SK-N-SH (cell line): ENCODE results near the gene HSFX3. TPM values are rescaled to one million over a fixed set of nuclear protein-coding genes. Genes with fewer than 3 reads are reported as not detected.
"Not testable (repeated sequence)": the region's sequence is repeated elsewhere in the genome, so short reads cannot be mapped to it uniquely, and the experiment has no call there.

Experiments used
- CTCF ChIA-PET: fragments of 300-600, 350-600 bp; formaldehyde crosslinking; extraction: SDS; loops from one replicate; lab custom pipeline; 2021; lab: Yijun Ruan, JAX
- POLR2A ChIA-PET: fragments of 350-600 bp; sonication (Branson Sonifier 250); formaldehyde crosslinking; extraction: SDS; loops from one replicate; lab custom pipeline; 2020; ENCODE audit warnings: antibody characterized with exemption, inconsistent platforms; lab: Yijun Ruan, JAX
- DNase-seq: peaks from one replicate; pipeline ENCODE4 v3.0.0; 2012
- H2AFZ ChIP-seq: fragments of 200-600 bp; sonication (generic); 2 replicates; pipeline ENCODE4 v1.8.1; 2016; ENCODE audit warnings: antibody characterized with exemption, mild to moderate bottlenecking, low read depth
- H3F3A ChIP-seq: fragments of 200-600 bp; sonication (generic); replicated peaks from 2 replicates; pipeline ENCODE3; 2016; ENCODE audit warnings: antibody characterized with exemption, mild to moderate bottlenecking; ENCODE audit not compliant: insufficient read depth
- H3K27ac ChIP-seq, 2 experiments: fragments of 200-500 bp in 1 of 2; fragments of 200-600 bp in 1 of 2; sonication (Bioruptor generic) in 1 of 2; sonication (generic), shearing (Covaris generic) in 1 of 2; 2 replicates each; pipeline versions ENCODE4 v1.5.1 to v1.6.1; 2014 to 2016; ENCODE audit warnings: low read depth in 2 of 2, inconsistent platforms in 1 of 2, low read length in 1 of 2, mild to moderate bottlenecking in 1 of 2, mixed read lengths in 1 of 2
- H3K27me3 ChIP-seq: fragments of 200-600 bp; sonication (generic), shearing (Covaris generic); 2 replicates; pipeline ENCODE4 v1.6.1; 2016; ENCODE audit warnings: mixed run types; ENCODE audit not compliant: insufficient read depth
- H3K36me3 ChIP-seq, 2 experiments: fragments of 200-500 bp in 1 of 2; fragments of 200-600 bp in 1 of 2; sonication (Bioruptor generic) in 1 of 2; sonication (generic) in 1 of 2; replicated peaks in 1 of 2; 2 replicates each; pipeline versions ENCODE3 to v1.5.1; 2014 to 2016; ENCODE audit warnings: low read length in 1 of 2, mild to moderate bottlenecking in 1 of 2; ENCODE audit not compliant: insufficient read depth in 2 of 2, control insufficient read depth in 1 of 2
- H3K4me1 ChIP-seq, 2 experiments: fragments of 200-500 bp in 1 of 2; fragments of 200-600 bp in 1 of 2; sonication (Bioruptor generic) in 1 of 2; sonication (generic), shearing (Covaris generic) in 1 of 2; 2 replicates each; pipeline versions ENCODE4 v1.5.1 to v1.6.1; 2014 to 2016; ENCODE audit warnings: low read depth in 1 of 2, low read length in 1 of 2, mixed run types in 1 of 2; ENCODE audit not compliant: insufficient read depth in 2 of 2, control insufficient read depth in 1 of 2
- H3K4me2 ChIP-seq: fragments of 200-600 bp; sonication (generic), shearing (Covaris generic); 2 replicates; pipeline ENCODE4 v1.6.1; 2017; ENCODE audit warnings: mixed run types
- H3K4me3 ChIP-seq, 2 experiments: fragments of 200-500 bp in 1 of 2; fragments of 200-600 bp in 1 of 2; sonication (Bioruptor generic) in 1 of 2; sonication (generic), shearing (Covaris generic) in 1 of 2; 2 replicates each; pipeline versions ENCODE4 v1.5.1 to v1.8.1; 2014 to 2016; ENCODE audit warnings: low read depth in 2 of 2, inconsistent platforms in 1 of 2, low read length in 1 of 2, mild to moderate bottlenecking in 1 of 2, mixed read lengths in 1 of 2, moderate library complexity in 1 of 2
- H3K79me2 ChIP-seq: fragments of 200-600 bp; sonication (generic); 2 replicates; pipeline ENCODE4 v1.8.1; 2017; ENCODE audit warnings: mild to moderate bottlenecking; ENCODE audit not compliant: insufficient read depth
- H3K9ac ChIP-seq: fragments of 200-600 bp; sonication (generic); 2 replicates; pipeline ENCODE4 v1.6.1; 2017; ENCODE audit warnings: mixed run types
- H3K9me2 ChIP-seq: fragments of 200-600 bp; sonication (generic); 2 replicates; pipeline ENCODE4 v1.6.1; 2017; ENCODE audit warnings: mixed run types
- H3K9me3 ChIP-seq: fragments of 200-600 bp; sonication (generic); 2 replicates; pipeline ENCODE4 v1.6.1; 2017; ENCODE audit warnings: mixed run types, mild to moderate bottlenecking, moderate library complexity
- H4K20me1 ChIP-seq: fragments of 200-600 bp; sonication (generic); 2 replicates; pipeline ENCODE4 v1.6.1; 2017; ENCODE audit warnings: mild to moderate bottlenecking, mixed run types; ENCODE audit not compliant: insufficient read depth
- ELF1 ChIP-seq: IDR thresholded peaks from 2 replicates; pipeline ENCODE4 v1.4.0; 2012
- GABPA ChIP-seq: IDR thresholded peaks from 2 replicates; pipeline ENCODE4 v1.4.0; 2012; ENCODE audit warnings: low read depth, mild to moderate bottlenecking
- GATA2 ChIP-seq: sonication (generic); formaldehyde crosslinking; IDR thresholded peaks from 2 replicates; pipeline ENCODE4 v1.5.0; 2020; ENCODE audit warnings: mild to moderate bottlenecking, missing genetic modification reagents
- RAD21 ChIP-seq: IDR thresholded peaks from 2 replicates; pipeline ENCODE4 v1.6.1; 2012; ENCODE audit warnings: mild to moderate bottlenecking, low read length
- RCOR1 ChIP-seq: fragments of 150-350 bp; IDR thresholded peaks from 2 replicates; pipeline ENCODE4 v1.6.1; 2017; ENCODE audit warnings: antibody characterized with exemption, low read length
- TAF1 ChIP-seq: IDR thresholded peaks from 2 replicates; pipeline ENCODE4 v1.6.1; 2012; ENCODE audit warnings: low read depth, mild to moderate bottlenecking, low read length, moderate library complexity, borderline replicate concordance
- TCF12 ChIP-seq: IDR thresholded peaks from 2 replicates; pipeline ENCODE4 v1.4.0; 2012
- TEAD4 ChIP-seq: IDR thresholded peaks from 2 replicates; pipeline ENCODE4 v1.4.0; 2012; ENCODE audit warnings: mild to moderate bottlenecking, borderline replicate concordance; ENCODE audit not compliant: insufficient read depth
- WGBS: methylation state at CpG from one replicate; pipeline ENCODE4 v1.1.6; 2017; ENCODE audit warnings: low lambda C conversion rate; 5-methylcytosine and 5-hydroxymethylcytosine counted together
- polyA plus RNA-seq, 3 experiments: library from polyadenylated mRNA; depleted of rRNA; stranded (reverse); fragments of >200 nt; gene quantifications; 2 replicates each; pipeline ENCODE4 v1.2.3, GENCODE V29; 2012
- TF ChIP-seq, protein P1 (sequence below): IDR thresholded peaks from 2 replicates; pipeline ENCODE4 v1.4.0; 2012; ENCODE audit warnings: low read depth, borderline replicate concordance
- TF ChIP-seq, protein P2 (sequence below): fragments of 150-350 bp; IDR thresholded peaks from 2 replicates; pipeline ENCODE4 v1.6.1; 2016; ENCODE audit warnings: mild to moderate bottlenecking, low read depth, low read length

HSFX3 gene
- polyA plus RNA-seq, 1 of the 3 experiments (the other 2 are of a cell fraction), result not detected

DNA sequence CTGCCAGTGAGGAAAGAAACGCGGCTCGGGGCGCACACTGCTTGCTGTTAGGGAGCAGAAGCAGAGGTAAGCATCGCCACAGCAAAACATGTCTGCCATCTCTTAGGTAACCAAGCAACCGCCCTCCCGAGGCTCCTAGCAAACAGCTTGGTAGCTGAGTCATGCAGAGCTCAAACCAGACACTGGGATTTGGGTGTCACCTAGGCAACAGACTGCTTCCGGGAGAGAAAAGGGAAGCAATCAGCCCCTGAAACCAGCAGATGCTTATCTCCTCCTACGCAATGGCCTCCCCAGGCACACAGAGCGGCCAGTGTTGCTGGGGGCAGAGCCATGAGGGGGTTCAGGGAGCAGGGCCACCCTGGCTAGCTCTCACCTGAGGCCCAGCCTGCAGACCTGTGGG lies 46.3 kb downstream of the HSFX3 start:
- DNase-seq, result peak; percentile 42
- Histone ChIP-seq H3K9ac (peak overlapping the region; percentile 85), H3K79me2 (peaks cover 24% of the 10 kb centered on the region), H3K4me1 (peaks cover 0 to 10% of the 10 kb centered on the region in 2 experiments; a peak in 1 of 4 replicates), H3K4me3 (peak overlapping the region; percentile 36 to 71; a peak in 3 of 4 replicates), H3K36me3 (peaks cover 17 to 22% of the 10 kb centered on the region in 2 experiments), H3K4me2 (peak overlapping the region; percentile 80; the same call in 1 of the 2 replicates)
- ChIA-PET CTCF (interaction anchor here (1.2 to 2.2 kb wide), 3 partner anchors 9 to 36 kb away, joined by 3 to 5 read pairs (median 5); no protein-coding TSS in a partner anchor), POLR2A (interaction anchor here (2.7 kb wide), 1 partner anchor 37 kb away, joined by 18 read pairs; the partner anchor contains the start of gene EOLA1)
- no CpG with 5 or more reads among the region's 10 CpGs for WGBS
- H3K9me3 ChIP-seq, H2AFZ ChIP-seq, H3K9me2 ChIP-seq, H4K20me1 ChIP-seq, H3F3A ChIP-seq, H3K27me3 ChIP-seq: not testable (repeated sequence)
- TF ChIP-seq GABPA (peak; percentile 62), GATA2 (CRISPR knock-in tag) (peak; percentile 72)
- TF ChIP-seq, all 33 proteins: peak for 2; not testable (repeated sequence) for 31
- peak overlapping the region; percentile 74 to 88 for H3K27ac ChIP-seq

DNA sequence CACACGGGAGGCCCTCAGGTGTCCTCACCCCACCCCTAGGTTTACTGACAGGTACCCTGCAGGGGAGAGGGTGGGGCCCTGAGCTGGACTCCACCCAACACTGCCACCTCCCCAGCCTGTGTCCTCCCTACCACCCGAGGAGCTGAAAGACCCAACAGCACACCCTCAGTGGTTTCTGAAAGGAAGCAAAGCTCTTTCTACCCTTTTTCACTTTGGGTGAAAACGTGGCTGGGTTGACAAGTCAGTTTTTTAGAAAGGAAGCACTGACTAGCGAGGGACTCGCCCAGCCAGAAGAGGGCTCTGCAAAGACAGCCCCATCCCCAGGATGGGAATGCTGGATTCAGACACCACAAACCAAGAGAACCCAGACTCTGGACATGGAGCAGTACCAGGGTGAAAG lies 46.8 kb downstream of the HSFX3 start:
- H3K9me3 ChIP-seq, H2AFZ ChIP-seq, POLR2A ChIA-PET, DNase-seq, H3K9me2 ChIP-seq, H4K20me1 ChIP-seq, H3K27me3 ChIP-seq, H3F3A ChIP-seq, H3K4me3 ChIP-seq: not testable (repeated sequence)
- H3K27ac ChIP-seq, result peak overlapping the region in 1 of 2 experiments; percentile 55; a peak in 3 of 4 replicates
- peak overlapping the region; percentile 42; the same call in 1 of the 2 replicates for H3K4me2 ChIP-seq
- H3K4me1 ChIP-seq, result peaks cover 0 to 10% of the 10 kb centered on the region in 2 experiments; a peak in 1 of 4 replicates
- CTCF ChIA-PET, result interaction anchor here (1.2 kb wide), 1 partner anchor 9 kb away, joined by 3 read pairs; no protein-coding TSS in a partner anchor
- 38% methylated on average over 5 of the region's 5 CpGs for WGBS
- H3K36me3 ChIP-seq, result peaks cover 21 to 28% of the 10 kb centered on the region in 2 experiments
- H3K79me2 ChIP-seq, result peaks cover 24% of the 10 kb centered on the region
- peak overlapping the region; percentile 45 for H3K9ac ChIP-seq

DNA sequence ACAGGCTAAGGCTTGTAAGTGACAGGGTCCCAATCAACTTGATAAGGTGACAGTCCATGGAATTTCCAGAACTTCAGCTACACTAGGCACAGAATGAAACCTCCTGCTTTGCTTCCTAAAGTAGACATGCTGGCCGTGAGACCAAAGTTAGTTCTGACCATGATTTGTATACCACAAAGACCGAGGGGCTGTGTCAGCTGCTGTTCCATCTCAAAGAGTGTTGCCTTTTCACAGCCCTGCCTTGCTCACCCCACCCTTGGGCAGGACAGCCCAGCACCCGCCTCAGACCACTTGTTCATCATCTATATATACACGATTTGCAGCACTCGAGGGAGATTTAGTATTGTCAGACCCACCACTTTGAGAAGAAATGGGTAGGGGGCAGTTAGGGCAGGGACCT lies 50.0 kb downstream of the HSFX3 start:
- Histone ChIP-seq H3K4me3 (no peak overlapping the region), H3K27ac (no peak overlapping the region), H3K9ac (no peak overlapping the region), H3K9me2 (no peaks in the 10 kb centered on the region), H3K4me2 (no peak overlapping the region), H3K27me3 (no peaks in the 10 kb centered on the region), H3K9me3 (no peaks in the 10 kb centered on the region), H3K36me3 (peaks cover 35 to 54% of the 10 kb centered on the region in 2 experiments), H3F3A (no peaks in the 10 kb centered on the region), H4K20me1 (no peaks in the 10 kb centered on the region; the same call in 1 of the 2 replicates), H3K79me2 (peaks cover 24% of the 10 kb centered on the region), H2AFZ (no peak overlapping the region), H3K4me1 (peaks cover 0 to 8% of the 10 kb centered on the region in 2 experiments; a peak in 1 of 4 replicates)
- DNase-seq, result no peak
- WGBS, result 51% methylated on average over 5 of the region's 5 CpGs
- TF ChIP-seq TEAD4 (no peak), RAD21 (no peak)
- POLR2A ChIA-PET, result no interaction called here
- CTCF ChIA-PET, result interaction anchor here (0.9 to 2.2 kb wide), 2 partner anchors 13 to 29 kb away, joined by 3 to 7 read pairs; no protein-coding TSS in a partner anchor

DNA sequence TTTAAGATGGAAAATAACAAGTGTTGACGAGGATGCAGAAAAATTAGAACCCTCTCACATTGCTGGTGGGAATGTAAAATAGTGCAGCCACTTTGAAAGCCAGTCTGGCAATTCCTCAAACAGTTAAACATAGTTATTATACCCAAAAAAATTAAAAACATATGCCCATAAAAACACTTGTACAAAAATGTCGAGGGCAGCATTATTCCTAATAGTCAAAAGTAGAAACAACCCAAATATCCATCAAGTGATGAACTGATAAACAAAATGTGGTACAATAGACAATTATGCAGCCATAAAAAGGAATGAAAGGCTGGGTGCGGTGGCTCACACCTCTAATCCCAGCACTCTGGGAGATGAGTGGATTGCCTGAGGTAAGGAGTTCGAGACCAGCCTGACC lies 51.0 kb downstream of the HSFX3 start:
- WGBS, result 55% methylated on average over 4 of the region's 4 CpGs
- H3K4me1 ChIP-seq, result peaks cover 0 to 8% of the 10 kb centered on the region in 2 experiments; a peak in 1 of 4 replicates
- TF ChIP-seq ELF1 (no peak), RCOR1 (no peak), TAF1 (no peak), TCF12 (no peak)
- TF ChIP-seq, protein P1, sequence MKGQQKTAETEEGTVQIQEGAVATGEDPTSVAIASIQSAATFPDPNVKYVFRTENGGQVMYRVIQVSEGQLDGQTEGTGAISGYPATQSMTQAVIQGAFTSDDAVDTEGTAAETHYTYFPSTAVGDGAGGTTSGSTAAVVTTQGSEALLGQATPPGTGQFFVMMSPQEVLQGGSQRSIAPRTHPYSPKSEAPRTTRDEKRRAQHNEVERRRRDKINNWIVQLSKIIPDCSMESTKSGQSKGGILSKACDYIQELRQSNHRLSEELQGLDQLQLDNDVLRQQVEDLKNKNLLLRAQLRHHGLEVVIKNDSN, result no peak
- TF ChIP-seq, protein P2, sequence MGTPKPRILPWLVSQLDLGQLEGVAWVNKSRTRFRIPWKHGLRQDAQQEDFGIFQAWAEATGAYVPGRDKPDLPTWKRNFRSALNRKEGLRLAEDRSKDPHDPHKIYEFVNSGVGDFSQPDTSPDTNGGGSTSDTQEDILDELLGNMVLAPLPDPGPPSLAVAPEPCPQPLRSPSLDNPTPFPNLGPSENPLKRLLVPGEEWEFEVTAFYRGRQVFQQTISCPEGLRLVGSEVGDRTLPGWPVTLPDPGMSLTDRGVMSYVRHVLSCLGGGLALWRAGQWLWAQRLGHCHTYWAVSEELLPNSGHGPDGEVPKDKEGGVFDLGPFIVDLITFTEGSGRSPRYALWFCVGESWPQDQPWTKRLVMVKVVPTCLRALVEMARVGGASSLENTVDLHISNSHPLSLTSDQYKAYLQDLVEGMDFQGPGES, result no peak
- H3K4me2 ChIP-seq, result no peak overlapping the region
- no peaks in the 10 kb centered on the region; the same call in 1 of the 2 replicates for H4K20me1 ChIP-seq
- no peak overlapping the region for H3K27ac ChIP-seq
- H3K9me3 ChIP-seq, result no peaks in the 10 kb centered on the region
- no peak overlapping the region for H2AFZ ChIP-seq
- H3K4me3 ChIP-seq, result no peak overlapping the region
- no peak overlapping the region for H3K9ac ChIP-seq
- no peaks in the 10 kb centered on the region for H3K27me3 ChIP-seq
- no peaks in the 10 kb centered on the region for H3K9me2 ChIP-seq
- H3K36me3 ChIP-seq, result peaks cover 35 to 61% of the 10 kb centered on the region in 2 experiments
- no peak for DNase-seq
- ChIA-PET POLR2A (no interaction called here), CTCF (no interaction called here)
- H3K79me2 ChIP-seq, result peaks cover 15% of the 10 kb centered on the region; the same call in 1 of the 2 replicates
- H3F3A ChIP-seq, result no peaks in the 10 kb centered on the region
